Left hindlimb (tissue), 1 donor: ENCODE data around the gene FOXA3.

ENCODE experiments used
- DNase-seq: peaks from one replicate; pipeline ENCODE4 v3.0.0-alpha.2; 2018

FOXA3 gene

GRCh38 chr19:45876411-45877197 is 12.5 kb downstream of the FOXA3 start:
- peak; percentile 89 for DNase-seq

- DNase-seq: no peak
These were observed 14.1 kb downstream of the FOXA3 start for GRCh38 chr19:45878043-45878794.

GRCh38 chr19:45879055-45879454 is 14.9 kb downstream of the FOXA3 start:
- DNase-seq: peak; percentile 73

GRCh38 chr19:45879971-45880370 is 15.8 kb downstream of the FOXA3 start:
- no peak for DNase-seq

- DNase-seq: no peak
These were observed 17.2 kb downstream of the FOXA3 start for GRCh38 chr19:45881082-45881908.

GRCh38 chr19:45881909-45882528 is 17.9 kb downstream of the FOXA3 start:
- DNase-seq: no peak

- peak; percentile 87 for DNase-seq
These were observed 18.8 kb downstream of the FOXA3 start for GRCh38 chr19:45882652-45883585.

GRCh38 chr19:45883586-45883880 is 19.4 kb downstream of the FOXA3 start:
- no peak for DNase-seq

GRCh38 chr19:45883881-45884681 is 20.0 kb downstream of the FOXA3 start:
- no peak for DNase-seq

- DNase-seq: no peak
These were observed 20.8 kb downstream of the FOXA3 start for GRCh38 chr19:45884682-45885555.

GRCh38 chr19:45885556-45886426 is 21.7 kb downstream of the FOXA3 start, which contains the start of gene IRF2BP1:
IRF2BP1 (minus strand) TSS chr19:45886141; CDS start chr19:45885774, 367 bp downstream.
- DNase-seq: peak; percentile 95

- peak; percentile 94 for DNase-seq
These were observed 22.5 kb downstream of the FOXA3 start for GRCh38 chr19:45886427-45887199.

- DNase-seq: no peak
These were observed 23.1 kb downstream of the FOXA3 start for GRCh38 chr19:45887200-45887710.

- DNase-seq: no peak
These were observed 25.2 kb downstream of the FOXA3 start for GRCh38 chr19:45889210-45889885.

- no peak for DNase-seq
These were observed 26.8 kb downstream of the FOXA3 start for GRCh38 chr19:45890877-45891276.

GRCh38 chr19:45895519-45895972 is 31.4 kb downstream of the FOXA3 start:
- DNase-seq: no peak
